Cardiac fibroblast (primary cell): ENCODE data around the gene SNRNP40.

Source experiments
- DNase-seq, 2 donors: peaks; one replicate each; pipeline versions ENCODE4 v3.0.0 to v3.0.0-alpha.2; 2010; ENCODE audit warnings: low read depth in 2 of 2
- H3K4me3 ChIP-seq, 2 donors: replicated peaks in 1 of 2; 1 replicate in 1 of 2; 2 replicates in 1 of 2; pipeline ENCODE4 v1.5.1; 2011; ENCODE audit warnings: low read depth in 2 of 2, low read length in 2 of 2, mild to moderate bottlenecking in 2 of 2, moderate library complexity in 1 of 2
- TF ChIP-seq, protein P1 (sequence below): IDR thresholded peaks from one replicate; pipeline ENCODE4 v1.5.1; 2011; ENCODE audit warnings: low read depth, mild to moderate bottlenecking, low read length, inconsistent platforms

Gene SNRNP40

DNA sequence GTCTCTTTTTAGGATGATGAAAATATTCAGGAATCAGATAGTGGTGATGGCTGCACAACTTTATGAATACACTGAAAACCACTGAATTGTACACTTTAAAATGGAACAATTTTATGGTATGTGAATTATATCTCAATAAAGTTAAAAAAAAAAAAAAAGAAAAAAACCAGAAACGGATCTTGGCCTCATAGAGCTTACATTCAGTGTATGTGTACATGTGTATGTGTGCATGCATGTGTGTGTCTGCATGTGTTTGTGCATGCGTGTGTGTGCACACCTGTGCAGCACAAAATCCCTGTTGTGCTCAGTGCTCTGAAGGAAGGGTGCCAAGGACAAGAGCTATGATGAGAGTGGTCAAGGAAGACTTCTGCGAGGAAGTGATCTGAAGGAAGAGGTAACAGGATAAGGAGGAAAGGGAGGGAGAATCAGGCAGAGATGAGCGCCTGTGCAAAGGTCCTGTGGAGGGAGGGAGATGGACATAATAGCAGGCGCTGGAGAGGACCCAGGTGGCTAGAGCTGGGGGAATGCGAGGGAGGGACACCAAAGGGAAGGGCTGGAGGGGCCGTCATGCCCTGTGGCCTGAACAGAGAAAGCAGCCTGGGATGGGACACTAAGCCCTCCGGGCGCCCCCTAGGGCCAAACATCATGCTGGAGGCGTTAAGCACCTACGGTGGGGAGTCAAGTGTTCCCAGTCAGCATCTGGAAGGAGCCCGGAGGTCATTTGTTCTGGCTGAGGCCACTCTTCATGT, 82.1 kb downstream of the SNRNP40 start:
- TF ChIP-seq, protein P1, sequence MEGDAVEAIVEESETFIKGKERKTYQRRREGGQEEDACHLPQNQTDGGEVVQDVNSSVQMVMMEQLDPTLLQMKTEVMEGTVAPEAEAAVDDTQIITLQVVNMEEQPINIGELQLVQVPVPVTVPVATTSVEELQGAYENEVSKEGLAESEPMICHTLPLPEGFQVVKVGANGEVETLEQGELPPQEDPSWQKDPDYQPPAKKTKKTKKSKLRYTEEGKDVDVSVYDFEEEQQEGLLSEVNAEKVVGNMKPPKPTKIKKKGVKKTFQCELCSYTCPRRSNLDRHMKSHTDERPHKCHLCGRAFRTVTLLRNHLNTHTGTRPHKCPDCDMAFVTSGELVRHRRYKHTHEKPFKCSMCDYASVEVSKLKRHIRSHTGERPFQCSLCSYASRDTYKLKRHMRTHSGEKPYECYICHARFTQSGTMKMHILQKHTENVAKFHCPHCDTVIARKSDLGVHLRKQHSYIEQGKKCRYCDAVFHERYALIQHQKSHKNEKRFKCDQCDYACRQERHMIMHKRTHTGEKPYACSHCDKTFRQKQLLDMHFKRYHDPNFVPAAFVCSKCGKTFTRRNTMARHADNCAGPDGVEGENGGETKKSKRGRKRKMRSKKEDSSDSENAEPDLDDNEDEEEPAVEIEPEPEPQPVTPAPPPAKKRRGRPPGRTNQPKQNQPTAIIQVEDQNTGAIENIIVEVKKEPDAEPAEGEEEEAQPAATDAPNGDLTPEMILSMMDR, result no peak
- no peak for DNase-seq
- H3K4me3 ChIP-seq, result no peak overlapping the region
